LNCaP clone FGC (cell line): ENCODE data around the gene N4BP2L1.

Source experiments
- DNase-seq: peaks from one replicate; pipeline ENCODE4 v3.0.0-alpha.2; 2011; ENCODE audit warnings: low read depth
- H3K4me3 ChIP-seq: 2 replicates; pipeline ENCODE4 v1.5.1; 2011; ENCODE audit warnings: mild to moderate bottlenecking, low read depth, low read length, control low read depth
- TF ChIP-seq, protein P1 (sequence below): IDR thresholded peaks from 2 replicates; pipeline ENCODE4 v1.5.1; 2012; ENCODE audit warnings: mild to moderate bottlenecking; ENCODE audit not compliant: control insufficient read depth, insufficient read depth; ENCODE audit errors: extremely low read depth

Gene N4BP2L1

DNA sequence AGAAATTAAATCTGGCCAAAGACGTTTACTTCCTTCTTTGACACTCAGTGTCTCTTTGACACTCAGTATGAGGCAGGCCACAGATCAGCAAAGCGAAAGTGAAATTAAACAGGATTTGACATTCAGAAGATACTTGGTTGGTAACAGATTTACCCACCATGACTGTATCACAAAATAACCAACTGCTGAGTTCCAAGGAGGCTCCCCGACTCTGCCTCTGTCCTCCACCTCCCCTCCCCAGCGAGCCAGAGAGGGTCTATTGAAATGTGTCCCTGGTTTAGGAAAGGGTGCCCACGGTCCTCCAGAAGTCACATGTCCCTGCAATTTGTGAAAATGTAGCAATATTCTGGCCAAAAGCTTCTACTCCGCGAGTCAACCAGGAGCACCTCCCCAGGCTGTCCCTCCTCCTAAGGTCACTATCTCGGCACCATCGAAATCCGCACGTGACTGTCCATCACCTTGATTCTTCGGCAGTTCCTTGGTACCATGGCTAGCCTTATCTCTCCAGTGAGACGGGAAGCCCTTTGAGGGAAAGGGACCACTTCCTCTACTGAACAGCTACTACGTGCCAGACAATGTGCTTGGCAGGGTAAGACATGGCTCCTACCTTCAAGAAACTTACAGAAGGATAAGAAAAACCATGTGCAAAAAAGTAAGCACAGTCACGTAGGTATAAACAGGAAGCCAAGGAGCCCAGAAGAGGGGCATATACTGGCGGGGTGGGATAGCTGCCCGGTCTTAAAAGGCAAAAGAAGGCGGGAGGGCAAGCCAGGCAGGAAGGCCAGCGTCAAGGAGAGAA, 1.5 kb downstream of the N4BP2L1 start:
- H3K4me3 ChIP-seq = no peak overlapping the region
- TF ChIP-seq, protein P1, sequence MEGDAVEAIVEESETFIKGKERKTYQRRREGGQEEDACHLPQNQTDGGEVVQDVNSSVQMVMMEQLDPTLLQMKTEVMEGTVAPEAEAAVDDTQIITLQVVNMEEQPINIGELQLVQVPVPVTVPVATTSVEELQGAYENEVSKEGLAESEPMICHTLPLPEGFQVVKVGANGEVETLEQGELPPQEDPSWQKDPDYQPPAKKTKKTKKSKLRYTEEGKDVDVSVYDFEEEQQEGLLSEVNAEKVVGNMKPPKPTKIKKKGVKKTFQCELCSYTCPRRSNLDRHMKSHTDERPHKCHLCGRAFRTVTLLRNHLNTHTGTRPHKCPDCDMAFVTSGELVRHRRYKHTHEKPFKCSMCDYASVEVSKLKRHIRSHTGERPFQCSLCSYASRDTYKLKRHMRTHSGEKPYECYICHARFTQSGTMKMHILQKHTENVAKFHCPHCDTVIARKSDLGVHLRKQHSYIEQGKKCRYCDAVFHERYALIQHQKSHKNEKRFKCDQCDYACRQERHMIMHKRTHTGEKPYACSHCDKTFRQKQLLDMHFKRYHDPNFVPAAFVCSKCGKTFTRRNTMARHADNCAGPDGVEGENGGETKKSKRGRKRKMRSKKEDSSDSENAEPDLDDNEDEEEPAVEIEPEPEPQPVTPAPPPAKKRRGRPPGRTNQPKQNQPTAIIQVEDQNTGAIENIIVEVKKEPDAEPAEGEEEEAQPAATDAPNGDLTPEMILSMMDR = no peak
- no peak for DNase-seq

DNA sequence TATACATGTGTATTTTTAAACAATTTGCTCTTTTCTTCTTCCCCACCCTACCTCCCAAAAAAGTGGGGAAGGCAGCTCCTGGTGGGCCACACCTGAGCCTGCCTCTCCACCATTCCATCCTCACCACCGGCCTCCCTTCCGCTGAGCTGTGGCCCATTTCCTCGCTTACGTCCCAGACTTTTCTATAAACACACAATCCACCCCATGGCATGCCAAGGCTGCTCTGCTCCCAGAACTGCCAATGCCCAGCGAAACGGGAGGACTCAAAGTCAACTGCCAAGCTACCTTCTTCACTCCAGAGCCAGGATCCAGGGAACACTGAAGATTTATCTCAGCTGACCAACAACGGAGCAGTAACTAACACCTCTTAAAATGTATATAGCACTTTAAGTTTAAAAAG, 2.8 kb downstream of the N4BP2L1 start:
- DNase-seq = no peak
- no peak overlapping the region for H3K4me3 ChIP-seq

DNA sequence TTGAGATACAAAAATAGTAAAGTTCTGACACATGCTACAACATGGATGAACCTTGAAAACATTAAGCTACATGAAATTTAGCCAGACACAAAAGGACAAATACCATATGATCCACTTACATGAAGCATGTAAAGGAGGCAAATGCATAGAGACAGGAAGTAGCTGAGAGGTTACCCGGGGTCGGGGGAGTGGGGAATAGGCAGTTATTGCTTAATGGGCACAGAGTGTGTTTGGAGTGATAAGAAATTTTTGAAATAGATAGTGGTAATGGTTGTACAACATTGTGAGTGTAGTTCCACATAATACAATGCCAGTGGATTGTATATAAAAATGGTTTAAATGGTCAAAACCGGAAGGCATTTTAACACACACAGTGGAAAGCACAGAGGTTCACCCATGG, 4.3 kb downstream of the N4BP2L1 start:
- H3K4me3 ChIP-seq = no peak overlapping the region
- no peak for DNase-seq
- TF ChIP-seq, protein P1 = no peak

More for the DNA sequence above, 2.8 kb downstream of the N4BP2L1 start:
- TF ChIP-seq, protein P1 = no peak

DNA sequence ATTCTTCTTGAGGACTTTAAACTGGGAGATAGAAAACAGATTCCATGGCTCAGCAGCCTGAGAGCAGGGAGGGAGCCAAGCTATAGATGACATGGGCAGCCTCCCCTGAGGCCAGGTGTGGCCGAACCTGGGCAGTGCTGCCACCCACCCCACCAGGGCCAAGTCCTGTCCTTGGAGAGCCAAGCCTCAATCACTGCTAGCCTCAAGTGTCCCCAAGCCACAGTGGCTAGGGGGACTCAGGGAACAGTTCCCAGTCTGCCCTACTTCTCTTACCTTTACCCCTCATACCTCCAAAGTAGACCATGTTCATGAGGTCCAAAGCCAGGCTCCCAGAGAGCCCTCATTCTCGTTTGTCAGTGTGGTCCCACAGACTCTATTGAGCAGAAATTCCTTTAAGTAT, 8.1 kb downstream of the N4BP2L1 start:
- H3K4me3 ChIP-seq = no peak overlapping the region
- DNase-seq = no peak
- TF ChIP-seq, protein P1 = no peak

DNA sequence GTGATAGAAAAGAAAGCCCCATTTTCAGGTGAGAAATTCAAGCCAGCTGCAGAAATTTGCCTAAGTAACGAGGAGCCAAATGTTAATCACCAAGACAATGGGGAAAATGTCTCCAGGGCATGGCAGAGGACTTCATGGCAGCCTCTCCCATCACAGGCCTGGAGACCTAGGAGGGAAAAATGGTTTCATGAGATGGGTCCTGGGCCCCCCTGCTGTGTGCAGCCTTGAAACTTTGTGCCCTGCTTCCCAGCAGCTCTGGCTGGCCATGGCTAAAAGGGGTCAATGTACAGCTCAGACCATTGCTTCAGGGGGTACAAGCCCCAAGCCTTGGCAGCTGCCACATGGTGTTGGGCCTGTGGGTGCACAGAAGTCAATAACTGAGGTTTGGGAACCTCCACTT, 9.9 kb downstream of the N4BP2L1 start:
- no peak overlapping the region for H3K4me3 ChIP-seq
- TF ChIP-seq, protein P1 = no peak

DNA sequence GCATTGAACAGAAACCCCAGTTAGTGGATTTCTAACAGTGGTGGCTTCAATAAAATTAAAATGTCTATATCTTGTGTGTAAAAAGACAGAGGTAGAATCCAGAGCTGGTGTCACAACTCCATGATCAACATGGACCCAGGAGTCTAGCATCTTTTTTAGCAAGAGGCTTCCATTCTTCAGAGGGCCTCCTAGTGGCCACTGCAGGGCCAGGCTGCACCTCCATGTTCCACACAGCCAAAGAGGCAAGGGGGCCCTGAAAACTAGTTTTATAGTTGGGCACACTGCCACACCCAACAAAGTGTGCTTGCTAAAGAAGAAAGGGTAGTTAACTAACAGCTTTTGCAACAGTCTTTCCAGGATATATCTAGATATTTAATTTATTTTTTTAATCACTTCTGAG, 12.9 kb downstream of the N4BP2L1 start:
- DNase-seq = no peak
- TF ChIP-seq, protein P1 = peak; percentile 42
- H3K4me3 ChIP-seq = no peak overlapping the region

More for the DNA sequence above, 9.9 kb downstream of the N4BP2L1 start:
- DNase-seq = no peak

DNA sequence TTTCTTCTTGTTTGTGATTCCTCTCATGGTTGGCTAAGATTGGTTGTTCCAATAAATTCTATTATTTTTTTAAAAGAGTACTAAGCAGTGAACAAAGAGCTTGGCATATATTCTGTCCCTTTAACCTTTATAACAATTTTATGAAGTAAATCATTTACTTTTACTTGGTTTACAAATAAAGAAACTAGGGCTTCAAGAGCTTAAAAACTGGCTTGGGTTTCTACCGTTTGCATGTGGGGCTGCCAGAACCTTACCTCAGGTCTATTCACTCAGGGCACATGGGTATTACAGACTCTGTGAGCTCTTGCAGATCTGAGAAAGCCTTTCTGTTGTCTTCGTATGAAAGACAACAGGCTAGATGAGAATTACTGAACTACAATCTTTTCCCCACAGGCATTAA, 13.3 kb downstream of the N4BP2L1 start:
- no peak overlapping the region for H3K4me3 ChIP-seq
- TF ChIP-seq, protein P1 = no peak
- DNase-seq = no peak
